ENCODE results near the gene DKKL1.

GRCh38 chr19:49415810-49416200, 52.1 kb downstream of the DKKL1 start:
- TF ChIP-seq EZH2 (IDR thresholded peaks at IDR 0.05) (no peak), CTCF (IDR thresholded peaks at IDR 0.05 in 2 of 3, conservative IDR thresholded peaks at IDR 0.05 in 1 of 3; ENCODE audit: borderline replicate concordance in 1 of 3, insufficient read depth in 1 of 3, low read depth in 2 of 3, low read length in 2 of 3) (no peak), ZNF274 (IDR thresholded peaks at IDR 0.05; ENCODE audit: low read depth, low read length) (no peak), FOSL1 (IDR thresholded peaks at IDR 0.05; ENCODE audit: low read depth) (no peak), JUND (IDR thresholded peaks at IDR 0.05) (no peak), SIN3A (IDR thresholded peaks at IDR 0.05; ENCODE audit: low read depth) (no peak), POLR2A (IDR thresholded peaks at IDR 0.05; ENCODE audit: borderline replicate concordance, extremely low read depth, insufficient read depth, insufficient read length) (no peak), EZH2phosphoT487 (IDR thresholded peaks at IDR 0.05; ENCODE audit: borderline replicate concordance) (no peak)
